Prostate gland (tissue), 2 donors: ENCODE data around the gene SLC32A1.

Source experiments
- POLR2A ChIP-seq: fragments of 450-650 bp; IDR thresholded peaks from one replicate; pipeline ENCODE4 v1.6.1; 2016; ENCODE audit warnings: antibody characterized with exemption, mild to moderate bottlenecking
- POLR2AphosphoS5 ChIP-seq: sonication (generic); formaldehyde crosslinking; IDR thresholded peaks from one replicate; pipeline ENCODE4 v1.6.1; 2017; ENCODE audit warnings: antibody characterized with exemption
- TF ChIP-seq, protein P1 (sequence below), 4 experiments: fragments of 200-600 bp in 2 of 4; fragments of 450-650 bp in 2 of 4; sonication (generic) in 2 of 4; IDR thresholded peaks; 1 replicate in 3 of 4; 2 replicates in 1 of 4; pipeline ENCODE4 v1.5.1; 2016 to 2019; ENCODE audit warnings: antibody characterized with exemption in 4 of 4, mild to moderate bottlenecking in 2 of 4, moderate library complexity in 2 of 4

DNA sequence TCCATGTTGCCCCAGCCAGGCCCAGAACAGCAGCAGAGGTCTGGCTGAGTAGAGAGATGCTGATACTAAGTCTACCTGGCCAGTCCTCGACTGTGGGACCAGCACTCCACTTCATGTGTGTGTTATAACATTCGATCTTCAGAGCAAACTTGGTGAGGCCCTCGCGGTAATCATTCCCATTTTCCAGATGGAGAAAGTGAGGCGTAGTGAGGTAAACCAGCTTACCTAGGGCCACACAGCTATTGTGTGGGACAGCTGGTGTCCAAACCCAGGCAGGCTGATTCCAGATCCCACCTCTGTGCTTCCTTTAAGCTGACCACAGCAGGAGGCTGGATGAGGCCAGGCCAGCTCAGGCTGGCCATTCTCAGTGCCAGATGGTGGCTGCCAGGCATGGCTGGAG lies 47.7 kb upstream of the SLC32A1 start:
- TF ChIP-seq, protein P1, sequence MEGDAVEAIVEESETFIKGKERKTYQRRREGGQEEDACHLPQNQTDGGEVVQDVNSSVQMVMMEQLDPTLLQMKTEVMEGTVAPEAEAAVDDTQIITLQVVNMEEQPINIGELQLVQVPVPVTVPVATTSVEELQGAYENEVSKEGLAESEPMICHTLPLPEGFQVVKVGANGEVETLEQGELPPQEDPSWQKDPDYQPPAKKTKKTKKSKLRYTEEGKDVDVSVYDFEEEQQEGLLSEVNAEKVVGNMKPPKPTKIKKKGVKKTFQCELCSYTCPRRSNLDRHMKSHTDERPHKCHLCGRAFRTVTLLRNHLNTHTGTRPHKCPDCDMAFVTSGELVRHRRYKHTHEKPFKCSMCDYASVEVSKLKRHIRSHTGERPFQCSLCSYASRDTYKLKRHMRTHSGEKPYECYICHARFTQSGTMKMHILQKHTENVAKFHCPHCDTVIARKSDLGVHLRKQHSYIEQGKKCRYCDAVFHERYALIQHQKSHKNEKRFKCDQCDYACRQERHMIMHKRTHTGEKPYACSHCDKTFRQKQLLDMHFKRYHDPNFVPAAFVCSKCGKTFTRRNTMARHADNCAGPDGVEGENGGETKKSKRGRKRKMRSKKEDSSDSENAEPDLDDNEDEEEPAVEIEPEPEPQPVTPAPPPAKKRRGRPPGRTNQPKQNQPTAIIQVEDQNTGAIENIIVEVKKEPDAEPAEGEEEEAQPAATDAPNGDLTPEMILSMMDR (IDR thresholded peaks at IDR 0.05) = no peak
- TF ChIP-seq POLR2A (no peak), POLR2AphosphoS5 (no peak)
